PC-9 (cell line): ENCODE results near the gene MAN1B1. TPM values are rescaled to one million over a fixed set of nuclear protein-coding genes. Genes with fewer than 3 reads are reported as not detected.

Experiments used
- BruUV-seq: library from RNA; stranded (reverse); fragments of 400-500 nt; replicated peaks from 2 replicates; lab custom pipeline; 2021; lab: Mats Ljungman, UMichigan
- CTCF ChIA-PET: fragments of 300-600 bp; sonication (Branson Sonifier 250); formaldehyde crosslinking; loops from one replicate; lab custom pipeline; 2022; ENCODE audit warnings: antibody characterized with exemption; lab: Charles Lee
- POLR2A ChIA-PET: fragments of 300-600 bp; sonication (Branson Sonifier 250); formaldehyde crosslinking; loops from one replicate; lab custom pipeline; 2022; ENCODE audit warnings: antibody characterized with exemption; ENCODE audit not compliant: unreplicated experiment; lab: Charles Lee
- DNase-seq, 2 experiments: peaks; one replicate each; pipeline versions ENCODE4 v3.0.0 to v3.0.0-alpha.2; 2015 to 2022; ENCODE audit warnings: mixed read lengths in 1 of 2
- H2AFZ ChIP-seq: fragments of 200-600 bp; sonication (generic); 2 replicates; pipeline ENCODE4 v1.8.1; 2017; ENCODE audit warnings: antibody characterized with exemption
- H3F3A ChIP-seq: fragments of 200-600 bp; sonication (generic); 2 replicates; pipeline ENCODE4 v1.8.1; 2017; ENCODE audit warnings: antibody characterized with exemption, mild to moderate bottlenecking, low read depth; ENCODE audit not compliant: insufficient read depth
- H3K27ac ChIP-seq: fragments of 200-600 bp; sonication (generic); 2 replicates; pipeline ENCODE4 v1.6.1; 2016; ENCODE audit warnings: mixed run types
- H3K27me3 ChIP-seq: fragments of 200-600 bp; sonication (generic); 2 replicates; pipeline ENCODE4 v1.6.1; 2016; ENCODE audit warnings: low read depth, mixed run types; ENCODE audit not compliant: insufficient read depth
- H3K36me3 ChIP-seq: fragments of 200-600 bp; sonication (generic); 2 replicates; pipeline ENCODE4 v1.6.1; 2016; ENCODE audit warnings: low read depth, mixed run types
- H3K4me1 ChIP-seq: fragments of 200-600 bp; sonication (generic); replicated peaks from 2 replicates; pipeline ENCODE4 v1.6.1; 2016; ENCODE audit warnings: mixed run types; ENCODE audit not compliant: insufficient read depth
- H3K4me2 ChIP-seq: fragments of 200-600 bp; sonication (generic); 2 replicates; pipeline ENCODE4 v1.6.1; 2017; ENCODE audit warnings: mixed run types
- H3K4me3 ChIP-seq: fragments of 200-600 bp; sonication (generic); 2 replicates; pipeline ENCODE4 v1.6.1; 2016; ENCODE audit warnings: mixed run types
- H3K79me2 ChIP-seq: fragments of 200-600 bp; sonication (generic); 2 replicates; pipeline ENCODE4 v1.6.1; 2017; ENCODE audit warnings: low read depth, mixed run types
- H3K9me2 ChIP-seq: fragments of 200-600 bp; sonication (generic); 2 replicates; pipeline ENCODE4 v1.8.1; 2017; ENCODE audit warnings: mild to moderate bottlenecking; ENCODE audit not compliant: insufficient read depth
- H3K9me3 ChIP-seq: fragments of 200-600 bp; sonication (generic); 2 replicates; pipeline ENCODE4 v1.8.1; 2016; ENCODE audit warnings: low read depth; ENCODE audit not compliant: insufficient read depth
- H4K20me1 ChIP-seq: fragments of 200-600 bp; sonication (generic); 2 replicates; pipeline ENCODE4 v1.8.1; 2017; ENCODE audit not compliant: insufficient read depth
- EZH2 ChIP-seq: fragments of 200-600 bp; sonication (generic); IDR thresholded peaks from 2 replicates; pipeline ENCODE4 v1.8.0; 2017; ENCODE audit warnings: antibody characterized with exemption, low read depth
- intact Hi-C: fragments of 100-400 bp; cut with micrococcal nuclease; formaldehyde crosslinking; loops from one replicate; pipeline ENCODE4 v1.10.0; 2022; ENCODE audit not compliant: unreplicated experiment
- total RNA-seq: library from RNA; stranded (reverse); gene quantifications from 2 replicates; pipeline ENCODE4 v1.2.3, GENCODE V29; 2021
- TF ChIP-seq, protein P1 (sequence below): fragments of 200-600 bp; sonication (generic); conservative IDR thresholded peaks from 2 replicates; pipeline ENCODE4 v1.6.1; 2017; ENCODE audit warnings: mixed run types, antibody characterized with exemption, mild to moderate bottlenecking, moderate library complexity

The MAN1B1 gene
- total RNA-seq, 1 experiment from 2014 or later, result 79.3 TPM

DNA sequence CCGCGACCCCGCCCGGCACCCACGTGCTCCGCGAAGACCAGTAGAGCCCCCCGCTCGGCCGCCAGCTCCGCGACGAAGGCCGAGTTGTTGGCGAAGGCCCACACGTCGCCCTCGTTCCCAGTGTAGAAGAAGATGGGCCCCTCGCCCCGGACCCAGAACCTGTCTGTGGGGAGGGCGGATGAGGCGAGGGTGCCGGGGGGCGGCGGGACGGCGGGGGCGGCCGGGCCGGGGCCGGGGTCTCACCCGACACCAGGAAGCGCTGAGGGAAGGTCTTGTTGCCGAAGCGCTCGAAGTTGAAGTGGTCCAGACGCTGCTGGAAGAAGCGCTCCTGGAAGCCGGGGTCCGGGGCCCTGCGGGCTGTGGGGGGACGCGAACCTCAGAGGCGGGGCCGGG, 27.4 kb downstream of the MAN1B1 start:
- no peaks in the 10 kb centered on the region for H3K79me2 ChIP-seq
- H3K27me3 ChIP-seq, result no peaks in the 10 kb centered on the region
- CTCF ChIA-PET, result interaction anchor here (0.5 to 0.7 kb wide), 2 partner anchors 113 to 314 kb away, joined by 4 to 11 read pairs; partner anchors contain the start of gene RNF224
- intact Hi-C loops, result no loop called here
- peak overlapping the region; percentile 95 for H3K4me2 ChIP-seq
- no peaks in the 10 kb centered on the region; the same call in 1 of the 2 replicates for H3F3A ChIP-seq
- POLR2A ChIA-PET, result no interaction called here
- DNase-seq, result no peak
- BruUV-seq, result no TSS peak
- TF ChIP-seq, protein P1, sequence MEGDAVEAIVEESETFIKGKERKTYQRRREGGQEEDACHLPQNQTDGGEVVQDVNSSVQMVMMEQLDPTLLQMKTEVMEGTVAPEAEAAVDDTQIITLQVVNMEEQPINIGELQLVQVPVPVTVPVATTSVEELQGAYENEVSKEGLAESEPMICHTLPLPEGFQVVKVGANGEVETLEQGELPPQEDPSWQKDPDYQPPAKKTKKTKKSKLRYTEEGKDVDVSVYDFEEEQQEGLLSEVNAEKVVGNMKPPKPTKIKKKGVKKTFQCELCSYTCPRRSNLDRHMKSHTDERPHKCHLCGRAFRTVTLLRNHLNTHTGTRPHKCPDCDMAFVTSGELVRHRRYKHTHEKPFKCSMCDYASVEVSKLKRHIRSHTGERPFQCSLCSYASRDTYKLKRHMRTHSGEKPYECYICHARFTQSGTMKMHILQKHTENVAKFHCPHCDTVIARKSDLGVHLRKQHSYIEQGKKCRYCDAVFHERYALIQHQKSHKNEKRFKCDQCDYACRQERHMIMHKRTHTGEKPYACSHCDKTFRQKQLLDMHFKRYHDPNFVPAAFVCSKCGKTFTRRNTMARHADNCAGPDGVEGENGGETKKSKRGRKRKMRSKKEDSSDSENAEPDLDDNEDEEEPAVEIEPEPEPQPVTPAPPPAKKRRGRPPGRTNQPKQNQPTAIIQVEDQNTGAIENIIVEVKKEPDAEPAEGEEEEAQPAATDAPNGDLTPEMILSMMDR, result no peak
- TF ChIP-seq EZH2, result no peak
- no peak overlapping the region for H3K27ac ChIP-seq
- no peaks in the 10 kb centered on the region for H3K36me3 ChIP-seq
- H2AFZ ChIP-seq, result peak overlapping the region; percentile 92
- H3K9me3 ChIP-seq, result no peaks in the 10 kb centered on the region
- H3K4me3 ChIP-seq, result peak overlapping the region; percentile 72
- H4K20me1 ChIP-seq, result no peaks in the 10 kb centered on the region
- peaks cover 6% of the 10 kb centered on the region for H3K4me1 ChIP-seq
- no peaks in the 10 kb centered on the region for H3K9me2 ChIP-seq

DNA sequence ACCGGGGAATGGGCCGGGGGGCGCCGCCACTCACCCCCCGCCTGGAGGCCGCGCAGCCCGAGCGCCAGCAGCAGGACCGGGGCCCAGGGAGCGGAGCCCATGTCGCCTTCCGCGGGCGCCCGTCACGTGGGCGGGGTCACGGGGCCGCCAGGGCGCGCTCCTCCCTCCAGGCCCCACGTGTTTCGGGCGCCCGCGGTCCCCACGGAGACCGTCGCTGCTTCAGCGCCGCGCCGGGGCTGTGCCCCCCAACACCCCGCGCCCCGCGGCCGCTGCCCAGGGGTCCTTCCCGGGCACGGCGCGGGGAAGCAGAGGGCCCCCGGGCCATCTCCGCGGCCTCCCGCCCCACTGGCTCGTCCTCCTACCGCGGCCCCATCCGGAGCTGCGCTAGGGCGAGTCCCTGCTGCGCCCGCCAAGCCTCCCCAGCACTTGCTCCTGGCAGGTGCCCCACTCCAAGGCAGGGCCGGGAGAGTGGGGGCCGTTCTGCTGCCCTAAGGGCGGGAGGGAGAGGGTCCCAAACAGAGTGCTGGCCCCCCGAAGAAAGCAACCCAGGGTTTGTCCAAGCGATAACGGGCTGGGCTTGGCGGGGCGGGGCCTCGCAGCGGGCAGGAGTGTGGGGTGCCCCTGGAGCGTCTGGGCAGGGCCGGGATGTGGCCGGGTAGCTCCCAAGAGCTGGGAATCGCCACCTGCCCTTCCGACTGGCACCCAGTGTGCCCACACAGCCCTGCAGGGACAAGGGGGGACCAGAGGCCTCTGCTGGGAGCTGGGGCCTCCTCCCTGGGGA, 28.0 kb downstream of the MAN1B1 start, which contains the start of gene DPP7:
Gene DPP7, minus strand, starts transcription at position 121 of the 781 bp plus-strand sequence. Its CDS starts 20 bp downstream, at position 101.
- ChIA-PET CTCF (interaction anchor here (0.5 to 1.4 kb wide), 3 partner anchors 47 to 122 kb away, joined by 3 to 5 read pairs (median 4); partner anchors contain the start of gene RNF224), POLR2A (interaction anchor here (0.6 kb wide), 1 partner anchor 140 kb away, joined by 4 read pairs; no protein-coding TSS in a partner anchor)
- no peaks in the 10 kb centered on the region for H3K9me3 ChIP-seq
- H3K4me2 ChIP-seq, result peak within 1 kb of the TSS; percentile 95
- peaks cover 6% of the 10 kb centered on the region for H3K4me1 ChIP-seq
- no peaks in the 10 kb centered on the region for H3K9me2 ChIP-seq
- intact Hi-C loops, result loop anchor here (5.0 kb wide), 1 partner anchor 68 kb away; the partner anchor contains the start of gene NPDC1
- DNase-seq, result peak in 1 of 2 experiments; percentile 74
- H3K36me3 ChIP-seq, result no peaks in the 10 kb centered on the region
- peak within 1 kb of the TSS; percentile 72 for H3K4me3 ChIP-seq
- H3K27ac ChIP-seq, result no peak within 1 kb of the TSS
- peaks cover 3% of the 10 kb centered on the region; the same call in 1 of the 2 replicates for H3F3A ChIP-seq
- H3K79me2 ChIP-seq, result no peaks in the 10 kb centered on the region
- BruUV-seq, result no TSS peak
- TF ChIP-seq, protein P1, result no peak
- no peak for TF ChIP-seq EZH2
- no peaks in the 10 kb centered on the region for H4K20me1 ChIP-seq
- no peaks in the 10 kb centered on the region for H3K27me3 ChIP-seq
- peak within 1 kb of the TSS; percentile 92 for H2AFZ ChIP-seq

DNA sequence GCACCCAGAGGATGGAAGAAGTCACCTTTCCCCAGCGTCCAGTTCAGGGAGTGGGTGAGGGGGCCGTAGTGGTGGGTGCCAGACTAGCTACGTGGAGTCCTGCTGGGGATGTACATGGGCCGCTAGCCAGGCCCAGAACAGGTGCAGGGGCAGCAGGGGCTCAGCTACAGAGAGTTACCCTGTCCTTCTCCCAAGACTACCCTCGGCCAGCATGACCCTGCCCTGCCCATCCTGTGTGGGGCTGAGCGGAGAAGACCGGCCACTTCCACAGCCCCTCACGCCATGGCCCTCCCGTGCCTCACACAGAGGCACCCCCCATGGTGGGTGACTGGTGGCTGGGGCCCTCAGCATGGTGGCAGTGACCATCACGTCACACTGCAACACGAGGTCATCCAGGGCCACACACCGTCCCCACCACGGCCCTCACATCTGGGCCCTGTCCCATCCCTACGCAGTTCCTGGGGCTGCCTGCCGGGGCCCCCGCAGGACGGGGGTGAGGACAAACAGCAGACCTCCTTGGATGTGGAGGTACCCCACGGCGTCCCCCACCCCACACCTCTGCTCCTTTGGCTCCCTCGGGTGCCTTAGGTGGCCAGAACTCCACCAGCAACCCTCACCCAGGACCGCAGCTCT, 28.7 kb downstream of the MAN1B1 start:
- peak overlapping the region; percentile 92; the same call in 1 of the 2 replicates for H2AFZ ChIP-seq
- intact Hi-C loops, result loop anchor here (5.0 kb wide), 1 partner anchor 68 kb away; the partner anchor contains the start of gene NPDC1
- H3K4me1 ChIP-seq, result peaks cover 6% of the 10 kb centered on the region
- no TSS peak for BruUV-seq
- ChIA-PET POLR2A (interaction anchor here (0.5 kb wide), 1 partner anchor 35 kb away, joined by 9 read pairs; no protein-coding TSS in a partner anchor), CTCF (interaction anchor here (1.0 to 1.4 kb wide), 2 partner anchors 48 to 121 kb away, joined by 3 to 5 read pairs; no protein-coding TSS in a partner anchor)
- H3K27ac ChIP-seq, result no peak overlapping the region
- peak overlapping the region; percentile 72 for H3K4me3 ChIP-seq
- H3K27me3 ChIP-seq, result no peaks in the 10 kb centered on the region
- no peak for DNase-seq
- H3K79me2 ChIP-seq, result no peaks in the 10 kb centered on the region
- peaks cover 3% of the 10 kb centered on the region; the same call in 1 of the 2 replicates for H3F3A ChIP-seq
- no peaks in the 10 kb centered on the region for H3K9me3 ChIP-seq
- H4K20me1 ChIP-seq, result no peaks in the 10 kb centered on the region
- TF ChIP-seq, protein P1, result no peak
- TF ChIP-seq EZH2, result no peak
- H3K36me3 ChIP-seq, result no peaks in the 10 kb centered on the region
- peak overlapping the region; percentile 95 for H3K4me2 ChIP-seq
- H3K9me2 ChIP-seq, result no peaks in the 10 kb centered on the region
